ENCODE results near the gene CA10. TPM values are rescaled to one million over a fixed set of nuclear protein-coding genes. Genes with fewer than 3 reads are reported as not detected.

CA10 gene
- polyA plus RNA-seq, 1 experiment = not detected

GRCh38 chr17:51828901-51829300 lies 329.6 kb downstream of the CA10 start:
- Histone ChIP-seq H3K27me3 (ENCODE audit: control insufficient read depth, insufficient read depth, low read length) (no peaks in the 10 kb centered on the region), H3K4me3 (ENCODE audit: low read depth, low read length) (no peak overlapping the region), H3K27ac (ENCODE audit: low read depth, low read length) (no peak overlapping the region), H3K9me3 (ENCODE audit: control insufficient read depth, insufficient read depth, low read length) (peaks cover 15% of the 10 kb centered on the region; the same call in 1 of the 2 replicates)
- TF ChIP-seq CTCF (IDR thresholded peaks at IDR 0.05; ENCODE audit: low read depth, low read length) = no peak
- POLR2A ChIA-PET = no interaction called here
- CTCF ChIA-PET = no interaction called here
- no peak for DNase-seq (ENCODE audit: low read depth, low spot score)

- ChIA-PET CTCF (no interaction called here), POLR2A (no interaction called here)
- no peak for TF ChIP-seq CTCF (IDR thresholded peaks at IDR 0.05; ENCODE audit: low read depth, low read length)
- H3K4me3 ChIP-seq (ENCODE audit: low read depth, low read length) = no peak overlapping the region
- no peak overlapping the region for H3K27ac ChIP-seq (ENCODE audit: low read depth, low read length)
- DNase-seq (ENCODE audit: low read depth, low spot score) = no peak
- H3K9me3 ChIP-seq (ENCODE audit: control insufficient read depth, insufficient read depth, low read length) = peaks cover 21% of the 10 kb centered on the region; the same call in 1 of the 2 replicates
- no peaks in the 10 kb centered on the region for H3K27me3 ChIP-seq (ENCODE audit: control insufficient read depth, insufficient read depth, low read length)
These were observed 331.4 kb downstream of the CA10 start for GRCh38 chr17:51827140-51827539.

DNA sequence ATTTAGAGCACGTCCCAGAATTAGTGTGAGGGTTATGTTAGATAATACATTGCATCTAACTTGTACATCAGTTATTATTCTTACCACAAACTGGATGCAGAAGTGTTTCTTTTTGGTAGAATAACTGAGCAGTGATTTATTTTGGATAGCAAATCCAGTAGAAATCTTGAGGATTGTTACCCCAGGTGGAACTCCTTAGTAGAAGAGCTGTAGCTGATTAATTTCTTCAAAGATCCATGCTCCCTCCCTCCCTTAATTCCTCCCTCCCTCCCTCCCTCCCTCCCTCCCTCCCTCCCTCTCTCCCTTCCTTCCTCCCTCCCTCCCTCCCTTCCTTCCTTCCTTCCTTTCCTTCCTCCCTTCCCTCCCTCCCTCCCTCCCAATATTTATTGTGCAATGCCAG lies 337.7 kb downstream of the CA10 start:
- Histone ChIP-seq H3K27ac (ENCODE audit: low read depth, low read length) (no peak overlapping the region), H3K9me3 (ENCODE audit: control insufficient read depth, insufficient read depth, low read length) (peaks cover 18% of the 10 kb centered on the region; the same call in 1 of the 2 replicates), H3K27me3 (ENCODE audit: control insufficient read depth, insufficient read depth, low read length) (no peaks in the 10 kb centered on the region), H3K4me3 (ENCODE audit: low read depth, low read length) (no peak overlapping the region)
- no peak for DNase-seq (ENCODE audit: low read depth, low spot score)
- ChIA-PET CTCF (no interaction called here), POLR2A (no interaction called here)
- TF ChIP-seq CTCF (IDR thresholded peaks at IDR 0.05; ENCODE audit: low read depth, low read length) = no peak

DNA sequence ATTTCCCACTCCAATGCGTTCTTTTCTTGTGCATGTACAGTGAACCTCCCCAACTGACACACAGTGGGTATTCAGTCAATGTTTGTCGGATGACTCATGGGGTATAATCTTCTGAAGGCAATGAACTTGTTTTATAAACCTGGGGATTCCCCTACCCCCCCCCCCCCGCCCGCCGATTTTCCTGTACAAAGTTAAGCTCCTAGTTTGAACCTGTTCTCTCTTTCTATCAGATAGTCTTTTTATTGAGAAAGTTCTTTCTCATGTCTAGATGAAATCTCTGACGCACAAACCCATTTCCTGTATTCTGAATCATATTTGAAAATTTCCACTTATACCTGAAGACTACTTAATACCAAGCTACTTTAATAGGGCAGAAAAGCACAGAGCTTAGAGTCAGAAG lies 338.3 kb downstream of the CA10 start:
- H3K4me3 ChIP-seq (ENCODE audit: low read depth, low read length) = no peak overlapping the region
- CTCF ChIA-PET = no interaction called here
- H3K9me3 ChIP-seq (ENCODE audit: control insufficient read depth, insufficient read depth, low read length) = peaks cover 18% of the 10 kb centered on the region; the same call in 1 of the 2 replicates
- no peaks in the 10 kb centered on the region for H3K27me3 ChIP-seq (ENCODE audit: control insufficient read depth, insufficient read depth, low read length)
- POLR2A ChIA-PET = no interaction called here
- DNase-seq (ENCODE audit: low read depth, low spot score) = no peak
- no peak for TF ChIP-seq CTCF (IDR thresholded peaks at IDR 0.05; ENCODE audit: low read depth, low read length)
- no peak overlapping the region for H3K27ac ChIP-seq (ENCODE audit: low read depth, low read length)

GRCh38 chr17:51819341-51820219 lies 338.9 kb downstream of the CA10 start:
- ChIA-PET POLR2A (no interaction called here), CTCF (no interaction called here)
- Histone ChIP-seq H3K4me3 (ENCODE audit: low read depth, low read length) (no peak overlapping the region), H3K27ac (ENCODE audit: low read depth, low read length) (no peak overlapping the region), H3K27me3 (ENCODE audit: control insufficient read depth, insufficient read depth, low read length) (no peaks in the 10 kb centered on the region), H3K9me3 (ENCODE audit: control insufficient read depth, insufficient read depth, low read length) (peaks cover 16% of the 10 kb centered on the region; the same call in 1 of the 2 replicates)
- no peak for TF ChIP-seq CTCF (IDR thresholded peaks at IDR 0.05; ENCODE audit: low read depth, low read length)
- DNase-seq (ENCODE audit: low read depth, low spot score) = no peak
